ENCODE results near the gene PRPH2. TPM values are rescaled to one million over a fixed set of nuclear protein-coding genes. Genes with fewer than 3 reads are reported as not detected.

The PRPH2 gene
- total and polyA plus RNA-seq, 2 of the 13 experiments (the other 11 are each of a cell fraction or from before 2014, with no cell fraction given), result 0.03 to 0.04 TPM

DNA sequence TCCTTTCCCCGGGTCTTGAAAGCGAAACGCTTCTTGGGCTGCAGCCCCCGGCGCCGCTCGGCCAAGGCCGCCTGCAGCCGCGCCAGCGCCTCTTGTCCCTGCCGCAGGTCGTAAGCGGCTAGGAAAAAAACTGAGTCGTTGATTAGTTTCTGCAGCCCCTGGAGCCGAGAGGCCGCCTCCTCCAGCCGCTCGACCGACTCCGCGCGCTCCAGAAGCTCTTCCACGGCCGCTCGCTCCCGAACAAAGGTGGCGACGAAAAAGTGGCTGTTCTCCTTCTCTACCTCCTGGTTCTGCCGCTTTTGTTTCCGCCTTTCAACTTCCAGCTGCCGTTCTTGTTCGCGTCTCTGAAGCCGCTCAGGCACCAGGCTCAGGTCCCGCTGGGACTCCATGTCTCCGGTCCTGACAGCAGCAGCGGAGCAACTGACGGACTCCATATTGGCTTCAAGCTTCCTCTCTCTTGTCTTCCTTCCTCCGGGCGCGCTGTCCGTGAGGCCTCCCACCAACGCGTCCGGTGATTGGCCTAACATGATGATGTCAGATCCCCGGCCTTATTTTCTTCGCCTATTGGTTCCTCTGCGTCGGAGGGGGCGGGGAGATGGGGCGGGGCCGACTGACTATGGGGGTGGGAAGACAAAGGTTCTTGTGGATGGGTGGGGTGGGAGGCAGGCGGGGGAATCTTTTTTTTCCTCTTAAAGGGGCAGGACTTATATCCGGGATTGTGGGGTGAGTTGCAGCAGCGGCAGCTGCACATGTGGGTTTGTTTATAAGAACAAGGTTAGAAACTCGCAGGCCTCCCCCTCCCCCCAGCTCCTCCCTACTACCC lies 23.5 kb upstream of the PRPH2 start, which contains the start of gene TBCC (continued):
- TF ChIP-seq ATF5 (CRISPR knock-in tag; IDR thresholded peaks at IDR 0.05; ENCODE audit: low read depth) (no peak), ZBTB7A (CRISPR knock-in tag; IDR thresholded peaks at IDR 0.05) (no peak), ZFAT (CRISPR knock-in tag; conservative IDR thresholded peaks at IDR 0.05) (0 out of 2 replicates have a peak, but pooled peaks have one; percentile 1), ZNF460 (CRISPR knock-in tag; IDR thresholded peaks at IDR 0.05; ENCODE audit: borderline replicate concordance) (no peak), KDM6A (CRISPR knock-in tag; IDR thresholded peaks at IDR 0.05; ENCODE audit: low read depth) (no peak), ZNF589 (CRISPR knock-in tag; conservative IDR thresholded peaks at IDR 0.05) (no peak), FOSL1 (CRISPR knock-in tag; IDR thresholded peaks at IDR 0.05; ENCODE audit: borderline replicate concordance) (peak; percentile 41; the same call in 1 of the 2 replicates), ZNF160 (CRISPR knock-in tag; IDR thresholded peaks at IDR 0.05) (0 out of 2 replicates have a peak, but pooled peaks have one; percentile 32), HCFC1 (IDR thresholded peaks at IDR 0.05; ENCODE audit: low read depth, low read length) (peak; percentile 53; the same call in 1 of the 2 replicates), KLF16 (CRISPR knock-in tag; IDR thresholded peaks at IDR 0.05) (peak; percentile 45 to 73; a peak in 2 of 4 replicates), HNF4G (IDR thresholded peaks at IDR 0.05; ENCODE audit: borderline replicate concordance, low read depth, low read length) (no peak), HNF4G (CRISPR knock-in tag; IDR thresholded peaks at IDR 0.05; ENCODE audit: borderline replicate concordance, low read depth) (no peak), ZNF136 (CRISPR knock-in tag; IDR thresholded peaks at IDR 0.05; ENCODE audit: low read depth) (no peak), ZNF615 (CRISPR knock-in tag; IDR thresholded peaks at IDR 0.05; ENCODE audit: borderline replicate concordance) (peak; percentile 85), FOSL2 (CRISPR knock-in tag; IDR thresholded peaks at IDR 0.05) (peak; percentile 51), ZNF879 (CRISPR knock-in tag; IDR thresholded peaks at IDR 0.05) (no peak), ZNF143 (CRISPR knock-in tag; IDR thresholded peaks at IDR 0.05) (peak; percentile 36; the same call in 1 of the 2 replicates), GTF2F1 (IDR thresholded peaks at IDR 0.05; ENCODE audit: low read length) (peak; percentile 83; the same call in 1 of the 2 replicates), TCF12 (IDR thresholded peaks at IDR 0.05) (no peak), TCF12 (CRISPR knock-in tag; IDR thresholded peaks at IDR 0.05) (no peak), E2F1 (CRISPR knock-in tag; IDR thresholded peaks at IDR 0.05) (peak; percentile 44; the same call in 1 of the 2 replicates), TSC22D2 (CRISPR knock-in tag; IDR thresholded peaks at IDR 0.05; ENCODE audit: borderline replicate concordance) (0 out of 2 replicates have a peak, but pooled peaks have one; percentile 52), MXD4 (CRISPR knock-in tag; IDR thresholded peaks at IDR 0.05) (no peak; the same call in 1 of the 2 replicates), SAP130 (CRISPR knock-in tag; IDR thresholded peaks at IDR 0.05; ENCODE audit: low read depth) (peak; percentile 95), ZNF737 (CRISPR knock-in tag; IDR thresholded peaks at IDR 0.05; ENCODE audit: borderline replicate concordance) (no peak; the same call in 1 of the 2 replicates)
- TF ChIP-seq, protein P1, sequence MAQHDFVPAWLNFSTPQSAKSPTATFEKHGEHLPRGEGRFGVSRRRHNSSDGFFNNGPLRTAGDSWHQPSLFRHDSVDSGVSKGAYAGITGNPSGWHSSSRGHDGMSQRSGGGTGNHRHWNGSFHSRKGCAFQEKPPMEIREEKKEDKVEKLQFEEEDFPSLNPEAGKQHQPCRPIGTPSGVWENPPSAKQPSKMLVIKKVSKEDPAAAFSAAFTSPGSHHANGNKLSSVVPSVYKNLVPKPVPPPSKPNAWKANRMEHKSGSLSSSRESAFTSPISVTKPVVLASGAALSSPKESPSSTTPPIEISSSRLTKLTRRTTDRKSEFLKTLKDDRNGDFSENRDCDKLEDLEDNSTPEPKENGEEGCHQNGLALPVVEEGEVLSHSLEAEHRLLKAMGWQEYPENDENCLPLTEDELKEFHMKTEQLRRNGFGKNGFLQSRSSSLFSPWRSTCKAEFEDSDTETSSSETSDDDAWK (CRISPR knock-in tag; IDR thresholded peaks at IDR 0.05), result no peak
- TF ChIP-seq, protein P2, sequence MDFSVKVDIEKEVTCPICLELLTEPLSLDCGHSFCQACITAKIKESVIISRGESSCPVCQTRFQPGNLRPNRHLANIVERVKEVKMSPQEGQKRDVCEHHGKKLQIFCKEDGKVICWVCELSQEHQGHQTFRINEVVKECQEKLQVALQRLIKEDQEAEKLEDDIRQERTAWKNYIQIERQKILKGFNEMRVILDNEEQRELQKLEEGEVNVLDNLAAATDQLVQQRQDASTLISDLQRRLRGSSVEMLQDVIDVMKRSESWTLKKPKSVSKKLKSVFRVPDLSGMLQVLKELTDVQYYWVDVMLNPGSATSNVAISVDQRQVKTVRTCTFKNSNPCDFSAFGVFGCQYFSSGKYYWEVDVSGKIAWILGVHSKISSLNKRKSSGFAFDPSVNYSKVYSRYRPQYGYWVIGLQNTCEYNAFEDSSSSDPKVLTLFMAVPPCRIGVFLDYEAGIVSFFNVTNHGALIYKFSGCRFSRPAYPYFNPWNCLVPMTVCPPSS (IDR thresholded peaks at IDR 0.05), result no peak
